GM20431 (cell line): ENCODE results near the gene ATP9A.
"Not testable (repeated sequence)": the region's sequence is repeated elsewhere in the genome, so short reads cannot be mapped to it uniquely, and the experiment has no call there.

ENCODE experiments used
- in situ Hi-C: fragments of 300-500 bp; cut with MseI, MboI; formaldehyde crosslinking; loops from one replicate; pipeline ENCODE4 v1.15.0; 2020; ENCODE audit warnings: low sequenced_read_pairs; ENCODE audit not compliant: unreplicated experiment

ATP9A gene

DNA sequence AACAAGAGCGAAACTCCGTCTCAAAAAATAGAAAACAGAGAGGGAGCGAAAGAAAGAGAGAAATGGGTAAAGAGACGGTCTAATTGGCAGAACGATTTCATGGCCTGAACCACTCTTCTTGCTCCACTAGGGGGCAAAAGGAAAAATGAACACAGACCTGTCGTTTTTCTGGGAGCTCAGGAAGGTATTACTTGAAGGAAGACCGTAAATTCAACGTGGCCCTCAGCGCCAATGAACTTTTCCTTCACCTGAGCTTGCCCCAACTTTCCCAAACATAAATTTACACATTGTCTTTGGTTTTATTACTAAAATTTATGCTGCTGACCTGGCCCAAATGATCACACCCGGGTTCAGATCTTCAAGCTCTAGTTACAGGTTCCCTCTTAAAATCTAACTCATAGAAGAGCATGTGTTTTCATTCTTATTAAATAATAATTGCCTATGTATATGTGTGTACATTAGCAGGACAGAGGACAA lies 67.3 kb downstream of the ATP9A start:
- in situ Hi-C loops, result no loop called here

DNA sequence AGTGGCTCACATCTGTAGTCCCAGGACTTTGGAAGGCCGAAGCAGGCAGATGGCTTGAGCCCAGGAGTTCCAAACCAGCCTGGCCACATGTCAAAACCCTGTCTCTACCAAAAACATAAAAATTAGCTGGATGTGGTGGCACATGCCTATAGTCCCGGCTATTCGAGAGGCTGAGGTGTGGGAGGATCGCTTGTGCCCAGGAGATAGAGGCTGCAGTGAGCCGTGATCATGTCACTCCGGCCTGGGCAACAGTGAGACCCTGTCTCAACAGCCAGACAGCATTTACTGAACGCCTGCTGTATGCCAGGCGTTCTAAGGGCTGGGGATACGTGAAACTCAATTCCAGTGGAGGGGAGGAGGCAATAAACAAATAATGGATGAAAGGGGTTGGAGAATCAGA lies 69.9 kb downstream of the ATP9A start:
- in situ Hi-C loops, result no loop called here

DNA sequence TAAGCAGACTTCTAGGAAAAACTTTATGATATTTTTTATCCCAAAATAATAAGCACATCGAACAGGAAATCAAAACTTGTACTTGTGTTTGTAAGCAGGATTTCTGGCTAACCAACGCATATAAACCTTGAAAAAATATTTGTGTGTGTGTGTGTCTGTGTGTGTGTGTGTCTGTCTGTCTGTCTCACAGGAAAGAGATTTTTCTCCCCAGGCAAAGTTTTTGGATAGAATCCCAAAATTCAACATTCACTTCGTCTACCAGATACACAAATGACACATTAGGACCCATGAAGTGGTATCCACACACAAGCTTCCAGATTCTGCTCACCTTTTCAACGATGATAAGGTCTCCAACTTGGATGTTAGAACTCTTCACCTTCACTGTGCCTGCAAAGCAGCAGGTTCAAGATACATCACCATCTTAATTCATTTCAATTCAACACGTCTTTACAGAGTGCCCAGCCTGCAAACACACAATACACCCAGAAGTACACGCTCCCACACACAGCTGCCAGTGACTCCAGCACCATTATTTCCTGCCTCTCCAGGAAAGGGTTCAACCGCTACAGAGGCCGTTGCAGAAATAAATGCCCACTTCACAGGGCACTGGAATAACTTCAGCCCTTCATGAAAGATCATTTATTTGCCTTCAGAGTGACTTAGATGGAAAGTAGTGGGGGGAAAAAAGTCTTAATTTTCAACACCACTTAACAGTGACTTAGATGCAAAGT lies 70.9 kb downstream of the ATP9A start:
- in situ Hi-C loops, result no loop called here

DNA sequence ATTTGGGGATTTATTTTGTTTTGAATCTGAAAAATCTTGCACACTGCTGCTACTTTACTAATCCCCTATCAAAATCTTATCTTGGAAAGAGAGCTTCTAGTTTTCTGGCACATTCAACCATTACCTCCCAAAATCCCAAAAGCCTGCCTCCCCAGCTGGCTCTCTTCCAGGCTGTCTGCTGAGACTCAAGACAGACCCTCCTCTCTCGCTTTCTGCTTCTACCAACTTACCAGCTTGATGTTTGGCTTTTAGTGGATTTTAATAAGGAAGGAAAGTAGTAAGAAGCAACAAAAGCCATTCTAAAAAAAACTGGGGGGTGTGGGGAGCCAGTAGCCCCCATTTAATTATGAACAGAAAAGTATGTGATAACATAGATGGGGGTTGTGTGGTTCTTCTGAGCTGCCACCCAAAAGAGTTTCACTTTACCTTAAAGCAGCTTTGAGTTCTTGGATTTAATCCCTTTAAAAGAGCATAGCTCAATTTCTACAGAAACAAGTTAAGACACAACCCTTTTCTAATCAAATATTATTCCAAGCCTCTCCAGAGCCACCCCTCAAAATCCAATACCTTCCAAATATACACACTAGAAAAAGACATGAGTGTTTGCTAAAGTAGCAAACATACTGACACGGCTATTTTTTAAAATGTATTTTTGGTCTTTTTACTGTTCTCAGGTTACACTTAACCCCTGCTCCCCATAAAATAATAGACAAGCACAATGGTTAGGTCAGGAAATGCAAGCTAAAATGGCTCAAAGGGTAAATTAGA lies 71.7 kb downstream of the ATP9A start:
- in situ Hi-C loops, result no loop called here

DNA sequence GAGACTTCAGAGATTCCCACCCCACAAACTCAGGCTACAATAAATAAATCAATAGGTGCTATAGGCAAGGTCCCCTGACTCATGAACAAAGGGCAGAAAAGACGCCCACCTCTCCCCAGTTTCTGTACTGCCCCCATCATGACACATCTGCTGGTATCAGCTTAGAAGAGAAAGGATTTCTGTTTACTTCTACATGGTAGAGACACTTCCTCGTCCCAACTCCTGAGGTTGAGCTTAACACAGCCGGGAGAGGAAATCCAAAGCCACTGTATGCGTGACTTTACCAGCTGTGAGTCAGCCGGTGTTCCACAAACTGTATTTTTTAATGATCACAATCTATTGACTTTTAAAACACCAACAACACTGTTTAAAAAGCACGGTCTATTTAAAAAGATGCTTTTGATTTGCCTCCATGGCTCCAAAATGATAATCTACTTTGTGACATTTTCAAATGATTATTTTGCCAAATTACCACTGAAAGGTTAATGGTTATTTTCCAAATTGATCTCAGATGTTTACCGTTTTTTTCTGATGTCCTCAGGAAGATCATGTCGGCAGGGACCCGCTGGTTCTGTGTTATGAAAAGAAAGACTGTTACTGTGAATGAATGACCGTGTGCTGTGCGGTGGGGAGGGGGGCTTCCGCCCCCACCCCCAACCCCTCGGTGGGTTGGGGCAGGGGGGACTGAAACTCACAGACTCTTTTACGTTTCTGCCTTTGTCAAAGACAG lies 72.5 kb downstream of the ATP9A start:
- in situ Hi-C loops, result no loop called here

DNA sequence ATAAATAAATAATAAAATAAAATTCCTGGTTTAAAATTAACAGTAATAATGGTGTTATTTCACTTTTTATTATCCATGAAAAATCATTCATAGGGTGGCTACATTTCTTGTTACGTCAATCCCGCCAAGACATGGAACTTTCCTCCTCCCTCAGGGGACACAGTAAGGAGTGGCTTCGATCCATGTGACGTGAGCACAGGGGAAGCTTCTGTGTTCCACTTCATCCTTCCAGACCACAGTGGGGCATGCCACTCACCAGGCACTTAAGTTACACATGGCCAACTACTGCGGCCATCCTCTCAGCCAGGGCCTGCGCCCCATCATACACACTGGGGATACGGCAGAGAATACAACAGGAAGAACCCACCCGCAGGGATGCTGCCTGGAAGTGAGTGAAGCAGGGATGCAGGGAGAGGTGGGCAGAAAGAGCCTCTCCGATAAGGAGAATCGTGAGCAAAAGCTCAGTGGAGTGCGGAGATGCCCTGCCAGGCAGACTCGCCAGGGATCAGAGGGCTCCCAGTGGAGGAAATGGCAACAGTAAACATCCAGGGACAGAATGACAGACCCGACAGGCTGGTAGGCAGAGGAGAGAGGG lies 75.3 kb downstream of the ATP9A start:
- in situ Hi-C loops, result no loop called here

DNA sequence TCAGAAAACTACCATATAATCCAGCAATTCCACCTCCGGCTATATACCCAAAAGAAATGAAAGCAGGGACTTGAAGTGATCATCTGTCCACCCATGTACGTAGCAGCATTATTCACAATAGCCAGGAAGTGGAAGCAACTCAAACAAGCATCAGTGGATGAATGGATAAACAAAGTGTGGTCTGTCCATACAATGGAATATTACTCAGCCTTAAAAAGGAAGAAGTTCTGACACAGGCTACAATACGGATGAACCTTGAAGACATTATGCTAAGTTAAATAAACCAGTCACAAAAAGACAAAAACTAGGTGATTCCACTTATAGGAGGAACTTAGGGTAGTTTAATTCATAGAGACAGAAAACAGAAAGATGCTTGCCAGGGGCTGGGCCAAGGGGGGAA lies 76.5 kb downstream of the ATP9A start:
- in situ Hi-C loops, result no loop called here

DNA sequence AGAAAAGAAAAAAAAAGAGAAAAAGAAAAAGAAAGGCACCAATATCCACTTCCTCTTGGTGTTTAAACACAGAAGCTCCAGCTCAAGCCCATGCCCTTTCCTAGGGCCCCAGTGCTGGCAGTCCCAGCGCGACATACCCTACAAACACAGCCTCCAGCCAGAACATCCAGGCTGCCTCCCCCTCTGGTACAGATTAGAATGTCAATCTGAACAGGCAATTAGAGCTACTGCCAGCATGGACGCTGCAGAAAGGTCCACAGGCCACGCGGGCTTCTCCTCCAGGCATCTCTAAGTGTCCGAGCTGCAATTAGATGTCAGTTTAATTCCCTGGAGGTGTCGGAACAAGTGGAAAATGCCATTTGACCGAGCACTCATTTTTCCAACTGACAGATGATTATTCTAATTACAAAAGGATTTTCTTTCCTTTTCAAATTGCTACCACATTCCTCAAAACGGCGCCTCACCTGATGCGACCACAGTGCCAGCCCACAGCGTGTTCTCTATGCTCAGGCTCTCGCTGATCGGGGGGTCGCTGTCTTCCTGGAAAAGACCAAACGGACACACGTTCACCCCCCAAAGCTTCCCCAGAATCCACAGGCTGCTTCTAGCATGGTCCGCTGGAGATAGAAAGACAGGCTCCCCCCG lies 79.5 kb downstream of the ATP9A start:
- in situ Hi-C loops, result no loop called here

DNA sequence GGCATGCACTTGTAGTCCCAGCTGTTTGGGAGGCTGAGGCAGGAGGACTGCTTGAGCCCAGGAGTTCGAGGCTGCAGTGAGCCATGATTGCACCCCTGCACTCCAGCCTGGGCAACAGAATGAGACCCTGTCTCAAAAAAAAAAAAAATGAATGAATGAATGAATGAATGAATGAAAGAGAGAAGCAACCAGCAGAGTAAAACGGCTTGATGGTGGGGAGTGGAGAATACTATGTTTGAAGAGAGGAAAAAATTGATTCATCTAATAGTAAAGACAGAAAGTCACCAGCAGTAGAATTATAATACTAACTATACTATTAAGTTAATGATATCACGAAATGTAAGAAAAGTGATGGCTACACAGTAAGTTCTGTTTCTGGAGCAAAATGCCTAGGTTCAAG lies 80.6 kb downstream of the ATP9A start:
- in situ Hi-C loops, result no loop called here

DNA sequence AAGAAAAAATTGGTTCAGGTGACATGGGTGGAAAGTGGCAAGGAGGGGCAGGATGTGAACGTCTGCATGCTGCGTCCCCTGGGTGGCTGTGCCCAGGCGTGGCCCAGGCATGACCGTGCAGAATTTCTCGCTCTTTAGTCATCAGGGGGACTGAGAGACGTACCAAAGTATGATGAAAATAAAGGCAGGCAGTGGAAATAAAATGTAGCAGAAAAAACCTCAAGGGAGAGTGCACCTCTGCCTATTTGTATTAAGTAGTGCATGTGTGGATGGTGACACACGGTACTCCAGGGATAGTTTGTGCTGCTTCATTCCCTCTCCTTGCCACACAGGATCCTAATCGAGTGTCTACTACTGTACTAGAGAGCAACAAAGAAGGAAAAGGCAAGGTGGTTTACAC lies 81.1 kb downstream of the ATP9A start:
- in situ Hi-C loops, result no loop called here

DNA sequence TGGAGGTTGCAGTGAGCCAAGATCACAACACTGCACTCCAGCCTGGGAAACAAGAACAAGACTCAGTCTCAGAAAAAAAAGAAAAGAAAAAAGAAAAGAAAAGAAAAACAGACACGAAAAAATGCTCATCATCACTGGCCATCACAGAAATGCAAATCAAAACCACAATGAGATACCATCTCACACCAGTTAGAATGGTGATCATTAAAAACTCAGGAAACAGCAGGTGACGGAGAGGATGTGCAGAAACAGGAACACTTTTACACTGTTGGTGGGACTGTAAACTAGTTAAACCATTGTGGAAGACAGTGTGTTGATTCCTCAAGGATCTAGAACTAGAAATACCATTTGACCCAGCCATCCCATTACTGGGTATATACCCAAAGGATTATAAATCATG lies 82.7 kb downstream of the ATP9A start:
- in situ Hi-C loops, result not testable (repeated sequence)

DNA sequence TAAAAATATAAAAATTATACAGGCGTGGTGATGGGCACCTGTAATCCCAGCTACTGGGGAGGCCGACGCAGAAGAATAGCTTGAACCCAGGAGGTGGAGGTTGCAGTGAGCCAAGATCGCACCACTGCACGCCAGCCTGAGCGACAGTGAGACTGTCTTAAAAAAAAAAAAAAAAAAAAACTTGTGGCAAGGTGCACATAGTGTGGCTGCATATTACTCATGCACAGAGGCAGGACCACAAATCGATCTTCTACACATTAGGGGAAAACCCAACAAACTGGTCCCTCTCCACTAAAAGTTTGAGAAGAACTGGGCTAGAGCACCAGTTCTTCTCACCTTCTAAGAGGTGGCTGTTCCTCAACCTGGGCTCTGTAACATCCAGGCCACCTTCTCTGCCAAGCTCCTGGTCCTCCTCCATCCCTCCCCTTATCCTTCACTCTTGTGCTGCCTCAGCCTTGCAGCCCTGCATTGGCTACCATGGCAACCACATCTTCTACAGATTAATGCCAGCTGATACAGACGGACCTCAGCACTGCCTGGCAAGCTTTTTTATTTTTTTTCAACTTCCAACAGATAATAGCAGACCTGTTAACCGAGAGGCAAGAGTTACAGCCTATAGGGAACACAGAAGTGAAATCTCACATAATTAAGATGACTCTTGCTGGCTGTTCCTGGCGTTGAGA lies 88.0 kb downstream of the ATP9A start:
- in situ Hi-C loops, result no loop called here

DNA sequence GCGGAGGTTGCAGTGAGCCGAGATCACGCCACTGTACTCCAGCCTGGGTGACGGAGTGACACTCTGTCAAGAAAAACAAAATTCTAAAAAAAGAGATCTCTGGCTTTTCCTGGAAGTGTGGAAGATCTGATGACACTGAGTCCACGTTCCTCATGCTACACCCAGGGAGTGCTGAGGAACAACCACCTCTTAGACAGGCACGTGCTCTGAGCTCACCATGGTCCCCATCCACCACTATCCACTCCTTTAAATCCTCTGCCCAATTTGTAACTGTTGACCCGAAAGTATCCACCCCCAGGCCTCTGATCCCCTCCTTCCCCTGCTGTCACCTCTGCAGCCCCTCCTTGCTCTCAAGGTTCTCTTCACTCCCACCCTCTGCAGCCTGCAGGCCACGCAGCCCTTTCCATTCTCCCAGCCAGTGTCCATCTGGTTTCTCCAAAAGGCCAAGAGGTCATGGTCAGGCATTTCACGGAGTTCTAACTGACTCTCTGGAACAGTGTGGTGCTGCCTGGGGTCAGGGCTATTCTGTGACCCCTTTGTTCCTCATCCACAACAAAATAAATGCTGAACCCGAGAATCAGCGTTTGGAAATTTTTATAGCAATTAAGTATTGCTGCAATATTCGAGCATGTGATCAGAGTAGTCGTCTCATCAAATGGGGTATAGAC lies 88.8 kb downstream of the ATP9A start:
- in situ Hi-C loops, result no loop called here

DNA sequence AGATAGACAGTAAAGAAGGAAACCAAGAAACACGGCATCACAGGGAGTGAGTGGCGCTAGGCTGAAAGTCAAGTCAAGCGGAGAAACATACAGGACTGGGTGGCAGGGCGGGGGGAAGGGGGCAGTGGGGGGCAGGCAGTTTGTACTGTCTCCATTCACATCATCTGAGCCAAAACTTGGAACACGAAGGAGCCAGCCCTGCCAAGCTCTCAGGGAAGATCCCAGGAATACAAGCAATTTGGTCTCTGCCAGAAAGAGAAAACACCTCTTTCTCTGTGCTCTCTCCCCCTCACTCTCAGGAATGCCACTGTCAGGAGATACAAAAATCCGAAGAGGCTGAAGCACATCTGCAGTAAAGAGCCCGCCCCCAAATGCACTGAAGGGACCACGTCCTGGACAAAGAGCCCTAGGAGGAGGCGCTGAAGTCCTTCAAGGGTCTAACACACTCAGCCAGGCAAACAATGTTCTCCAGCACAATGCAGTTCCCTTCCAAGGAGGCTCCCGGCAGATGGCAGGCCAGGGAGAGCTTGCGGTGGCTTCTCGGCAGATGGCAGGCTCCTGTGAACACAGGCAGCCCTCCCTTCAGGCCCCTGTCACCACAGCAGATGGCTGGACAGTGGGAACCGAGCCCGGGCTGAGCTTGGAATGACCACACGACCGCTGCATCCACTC lies 90.0 kb downstream of the ATP9A start:
- in situ Hi-C loops, result no loop called here

DNA sequence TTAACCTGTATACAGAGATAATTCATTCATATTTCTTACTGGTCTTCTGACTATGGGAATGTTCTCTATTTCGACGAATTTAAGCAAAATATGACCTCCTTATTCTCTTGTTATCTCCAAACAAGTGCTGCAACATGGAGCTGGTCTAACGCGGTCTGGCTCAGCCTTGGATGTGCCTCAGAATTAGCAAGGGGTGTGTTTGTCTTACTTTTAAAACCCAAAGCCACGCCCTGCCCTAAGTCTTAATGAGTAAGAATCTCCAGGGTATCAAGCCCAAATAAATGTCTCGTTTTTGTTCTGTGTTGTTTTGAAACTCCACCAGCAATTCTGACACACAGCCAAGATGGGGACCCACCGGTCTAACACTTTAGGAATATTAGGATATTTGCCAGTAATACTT lies 99.2 kb downstream of the ATP9A start:
- in situ Hi-C loops, result no loop called here

DNA sequence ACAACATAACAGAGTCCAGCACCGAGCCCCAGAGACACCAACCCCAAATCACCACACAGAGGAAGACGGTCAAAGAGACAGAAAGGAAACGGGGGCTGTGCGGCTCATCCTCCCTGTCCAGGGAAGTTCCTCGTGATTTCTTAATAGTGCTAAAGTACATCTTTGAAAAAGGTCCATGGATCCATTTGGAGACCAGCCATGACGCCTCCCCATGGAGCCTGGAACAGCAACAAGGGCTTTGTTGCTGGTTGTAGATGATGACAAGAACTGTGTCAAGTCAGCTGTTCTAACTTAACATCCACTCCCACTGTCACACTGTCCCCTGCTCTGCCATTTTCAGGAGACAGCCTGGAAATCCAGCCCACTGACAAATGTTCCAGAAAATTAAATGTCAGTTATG lies 99.7 kb downstream of the ATP9A start:
- in situ Hi-C loops, result no loop called here

DNA sequence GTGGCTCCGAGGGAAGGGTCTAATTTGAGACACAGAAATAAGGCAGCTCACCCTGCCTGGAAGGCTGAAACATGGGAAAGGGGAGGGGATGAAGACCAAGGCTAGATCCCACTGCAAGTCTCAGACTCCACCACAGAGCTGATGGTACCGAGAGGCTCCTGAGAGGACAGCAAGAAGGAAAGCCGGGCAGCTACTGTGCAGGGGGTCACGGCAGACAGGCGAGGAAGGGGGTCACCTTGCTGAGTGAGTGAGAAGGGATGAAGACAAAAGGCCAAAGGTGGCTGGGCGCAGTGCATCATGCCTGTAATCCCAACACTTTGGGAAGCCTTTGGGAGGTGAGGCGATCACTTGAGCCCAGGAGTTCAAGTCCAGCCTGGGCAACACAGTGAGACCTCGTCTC lies 100.7 kb downstream of the ATP9A start:
- in situ Hi-C loops, result no loop called here

DNA sequence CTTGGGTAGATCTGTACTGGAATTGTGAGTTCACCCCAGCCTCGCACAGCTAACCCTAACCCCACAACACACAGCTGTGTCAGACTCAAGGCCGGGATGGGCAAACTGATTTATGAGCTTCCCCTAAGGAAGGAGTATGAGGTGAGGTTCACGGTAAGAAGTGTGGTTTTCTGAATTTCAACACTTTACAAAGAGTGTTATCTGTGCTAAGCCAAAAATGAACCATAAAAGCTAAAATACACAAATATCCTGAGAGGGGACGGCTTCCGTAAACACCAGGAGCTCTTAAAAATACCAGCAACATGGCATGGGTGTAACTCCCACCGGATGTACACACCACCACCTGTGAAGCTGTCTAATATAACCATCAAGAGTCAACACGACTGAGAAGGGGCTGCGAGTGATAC lies 101.2 kb downstream of the ATP9A start:
- in situ Hi-C loops, result no loop called here

DNA sequence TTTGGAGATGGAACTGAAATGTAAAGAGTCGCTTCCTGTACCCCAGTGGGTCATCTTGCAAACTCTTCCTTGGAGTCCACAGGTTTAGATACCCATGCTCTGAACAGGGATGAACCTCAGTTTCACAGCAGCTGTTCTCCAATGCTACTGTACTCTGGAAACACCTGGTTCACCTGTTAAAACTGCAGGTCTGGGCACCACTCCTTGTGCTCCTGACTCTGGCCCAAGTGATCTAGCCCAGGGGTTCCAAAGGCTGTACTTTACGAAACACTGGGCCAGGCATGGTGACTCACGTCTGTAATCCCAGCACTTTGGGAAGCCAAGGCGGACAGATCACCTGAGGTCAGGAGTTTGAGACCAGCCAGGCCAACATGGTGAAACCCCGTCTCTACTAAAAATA lies 102.1 kb downstream of the ATP9A start:
- in situ Hi-C loops, result no loop called here
